Fibroblast of villous mesenchyme (primary cell): Measurements from ENCODE around the gene CLTC. TPM values are rescaled to one million over a fixed set of nuclear protein-coding genes. Genes with fewer than 3 reads are reported as not detected.

ENCODE experiments used
- DNase-seq: peaks from one replicate; pipeline ENCODE4 v3.0.0-alpha.2; 2010; ENCODE audit warnings: low read depth
- H3K4me3 ChIP-seq: 2 replicates; pipeline ENCODE4 v1.5.1; 2011; ENCODE audit warnings: low read depth, mild to moderate bottlenecking, low read length
- CTCF ChIP-seq: IDR thresholded peaks from 2 replicates; pipeline ENCODE4 v1.5.1; 2012; ENCODE audit warnings: low read depth, mild to moderate bottlenecking, low read length; ENCODE audit not compliant: insufficient read depth
- total RNA-seq: library from RNA; depleted of rRNA; stranded (reverse); fragments of >200 nt; gene quantifications from 2 replicates; pipeline ENCODE4 v1.2.3, GENCODE V29; 2012

The CLTC gene
- total RNA-seq, 1 donor: 613 TPM

GRCh38 chr17:59642565-59642964 is 22.9 kb downstream of the CLTC start:
- TF ChIP-seq CTCF: no peak
- H3K4me3 ChIP-seq: no peak overlapping the region
- DNase-seq: no peak

GRCh38 chr17:59643159-59644140 is 23.8 kb downstream of the CLTC start:
- peak; percentile 60 for DNase-seq
- no peak overlapping the region for H3K4me3 ChIP-seq
- TF ChIP-seq CTCF: no peak

- TF ChIP-seq CTCF: no peak
- DNase-seq: no peak
- no peak overlapping the region for H3K4me3 ChIP-seq
Measured at GRCh38 chr17:59647288-59647687, 27.6 kb downstream of the CLTC start.

- no peak for TF ChIP-seq CTCF
- no peak for DNase-seq
- H3K4me3 ChIP-seq: no peak overlapping the region
Measured at GRCh38 chr17:59649886-59650285, 30.2 kb downstream of the CLTC start.

- TF ChIP-seq CTCF: no peak
- DNase-seq: no peak
- H3K4me3 ChIP-seq: no peak overlapping the region
Measured at GRCh38 chr17:59650642-59651041, 30.9 kb downstream of the CLTC start.

GRCh38 chr17:59651346-59651745 is 31.7 kb downstream of the CLTC start:
- TF ChIP-seq CTCF: no peak
- H3K4me3 ChIP-seq: no peak overlapping the region
- peak; percentile 48 for DNase-seq
